ENCODE results near the gene SH2D1B. TPM values are rescaled to one million over a fixed set of nuclear protein-coding genes. Genes with fewer than 3 reads are reported as not detected.

The SH2D1B gene
- total and polyA plus RNA-seq, 2 donors (not counting 1 experiment from before 2014, with no cell fraction given) = 0.15 TPM

GRCh38 chr1:162374406-162374805 is 37.5 kb downstream of the SH2D1B start:
- Histone ChIP-seq H2AFZ (ENCODE audit: insufficient read depth, low read depth, low read length, poor library complexity, severe bottlenecking) (no peak overlapping the region), H3K36me3 (replicated peaks in 1 of 2; ENCODE audit: control extremely low read depth in 1 of 2, control insufficient read depth in 1 of 2, extremely low read depth in 1 of 2, insufficient read depth in 2 of 2, low read length in 1 of 2) (no peaks in the 10 kb centered on the region), H3K27me3 (replicated peaks in 1 of 4; ENCODE audit: control extremely low read depth in 1 of 4, control insufficient read depth in 3 of 4, insufficient read depth in 4 of 4, low read length in 3 of 4) (no peaks in the 10 kb centered on the region), H3K79me2 (ENCODE audit: control insufficient read depth, insufficient read depth, low read length) (no peaks in the 10 kb centered on the region), H3K9ac (ENCODE audit: low read length) (no peak overlapping the region), H3K4me3 (ENCODE audit: control extremely low read depth in 1 of 5, extremely low read depth in 1 of 5, insufficient read depth in 1 of 5, low read depth in 2 of 5, low read length in 4 of 5) (no peak overlapping the region), H3K9me3 (ENCODE audit: control extremely low read depth in 1 of 3, control insufficient read depth in 2 of 3, insufficient read depth in 1 of 3, low read length in 2 of 3) (no peaks in the 10 kb centered on the region), H3K4me2 (replicated peaks; ENCODE audit: low read depth, low read length, poor library complexity, severe bottlenecking) (no peak overlapping the region), H3K27ac (ENCODE audit: low read length in 2 of 2) (no peak overlapping the region), H4K20me1 (ENCODE audit: control insufficient read depth, insufficient read depth, low read length, poor library complexity, severe bottlenecking) (no peaks in the 10 kb centered on the region), H3K4me1 (ENCODE audit: control insufficient read depth in 2 of 2, insufficient read depth in 2 of 2, low read length in 2 of 2) (no peaks in the 10 kb centered on the region)
- DNase-seq = no peak
- WGBS (ENCODE audit: insufficient coverage) = 66% methylated on average over 5 of the region's 9 CpGs
- no peaks in the 10 kb centered on the region for H3K4me1 Mint-ChIP-seq
- POLR2A ChIA-PET = no interaction called here
- H3K9me3 Mint-ChIP-seq (ENCODE audit: insufficient read depth) = no peaks in the 10 kb centered on the region
- H3K4me3 Mint-ChIP-seq = no peak overlapping the region
- TF ChIP-seq CTCF (IDR thresholded peaks at IDR 0.05) (no peak), EZH2 (IDR thresholded peaks at IDR 0.05; ENCODE audit: borderline replicate concordance, insufficient read depth, low read depth, low read length, poor library complexity, severe bottlenecking) (no peak)
- intact Hi-C loops (cut with micrococcal nuclease) = no loop called here
- no peak overlapping the region for H3K27ac Mint-ChIP-seq
- H3K27me3 Mint-ChIP-seq = peaks cover 3% of the 10 kb centered on the region
- ATAC-seq (ENCODE audit: low read depth) = no peak
- CTCF ChIA-PET = no interaction called here

- ChIA-PET POLR2A (no interaction called here), CTCF (no interaction called here)
- peaks cover 3% of the 10 kb centered on the region for H3K27me3 Mint-ChIP-seq
- Histone ChIP-seq H3K36me3 (replicated peaks in 1 of 2; ENCODE audit: control extremely low read depth in 1 of 2, control insufficient read depth in 1 of 2, extremely low read depth in 1 of 2, insufficient read depth in 2 of 2, low read length in 1 of 2) (no peaks in the 10 kb centered on the region), H4K20me1 (ENCODE audit: control insufficient read depth, insufficient read depth, low read length, poor library complexity, severe bottlenecking) (no peaks in the 10 kb centered on the region), H3K4me3 (ENCODE audit: control extremely low read depth in 1 of 5, extremely low read depth in 1 of 5, insufficient read depth in 1 of 5, low read depth in 2 of 5, low read length in 4 of 5) (no peak overlapping the region), H3K9ac (ENCODE audit: low read length) (no peak overlapping the region), H3K4me2 (replicated peaks; ENCODE audit: low read depth, low read length, poor library complexity, severe bottlenecking) (no peak overlapping the region), H3K27me3 (replicated peaks in 1 of 4; ENCODE audit: control extremely low read depth in 1 of 4, control insufficient read depth in 3 of 4, insufficient read depth in 4 of 4, low read length in 3 of 4) (no peaks in the 10 kb centered on the region), H3K79me2 (ENCODE audit: control insufficient read depth, insufficient read depth, low read length) (no peaks in the 10 kb centered on the region), H2AFZ (ENCODE audit: insufficient read depth, low read depth, low read length, poor library complexity, severe bottlenecking) (no peak overlapping the region), H3K4me1 (ENCODE audit: control insufficient read depth in 2 of 2, insufficient read depth in 2 of 2, low read length in 2 of 2) (no peaks in the 10 kb centered on the region), H3K27ac (ENCODE audit: low read length in 2 of 2) (no peak overlapping the region), H3K9me3 (ENCODE audit: control extremely low read depth in 1 of 3, control insufficient read depth in 2 of 3, insufficient read depth in 1 of 3, low read length in 2 of 3) (no peaks in the 10 kb centered on the region)
- no peak overlapping the region for H3K4me3 Mint-ChIP-seq
- H3K9me3 Mint-ChIP-seq (ENCODE audit: insufficient read depth) = no peaks in the 10 kb centered on the region
- no peaks in the 10 kb centered on the region for H3K4me1 Mint-ChIP-seq
- no peak overlapping the region for H3K27ac Mint-ChIP-seq
- no peak for DNase-seq
- TF ChIP-seq EZH2 (IDR thresholded peaks at IDR 0.05; ENCODE audit: borderline replicate concordance, insufficient read depth, low read depth, low read length, poor library complexity, severe bottlenecking) (no peak), CTCF (IDR thresholded peaks at IDR 0.05) (no peak)
- ATAC-seq (ENCODE audit: low read depth) = no peak
- intact Hi-C loops (cut with micrococcal nuclease) = no loop called here
- 98% methylated on average over 8 of the region's 8 CpGs for WGBS (ENCODE audit: insufficient coverage)
Measured at GRCh38 chr1:162373541-162374260, 38.2 kb downstream of the SH2D1B start.

Data from B cell (primary cell).